ENCODE data around the gene LOXL4.

Gene LOXL4

DNA sequence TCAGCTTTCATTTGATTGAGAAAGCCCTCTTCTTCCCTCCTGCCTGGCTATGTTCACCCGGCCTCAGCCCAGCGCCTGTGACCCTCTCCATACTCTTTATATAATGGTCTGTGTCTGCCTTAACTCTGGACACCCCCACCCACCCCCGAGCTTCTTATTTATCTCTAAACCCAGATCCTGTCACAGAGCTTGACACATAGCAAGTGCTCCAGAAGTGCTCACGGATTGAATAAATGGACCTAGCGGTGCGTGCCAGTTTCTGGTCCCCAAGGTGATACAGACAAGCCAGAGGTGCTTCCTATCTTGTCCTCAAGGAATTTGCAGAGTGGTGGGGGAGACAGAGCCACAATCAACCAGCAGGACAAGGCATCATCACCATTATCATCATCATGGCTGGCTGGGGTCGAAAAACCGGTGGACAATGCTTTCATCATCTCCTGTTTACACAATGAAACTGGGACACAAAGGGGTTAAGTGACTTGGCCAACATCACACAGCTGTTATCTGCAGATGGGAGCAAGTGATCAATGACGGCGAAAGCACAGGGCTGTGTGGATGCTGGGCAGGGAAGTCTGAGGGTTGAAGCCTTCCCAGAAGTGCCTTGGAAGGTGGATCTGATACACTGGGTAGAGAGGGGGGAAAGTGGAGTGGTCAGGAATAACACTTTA is 2.2 kb upstream of the LOXL4 start:
- Histone ChIP-seq H3K9me3 (ENCODE audit: low read length) (no peaks in the 10 kb centered on the region), H3K27ac (ENCODE audit: low read depth, low read length) (no peak overlapping the region), H3K9ac (ENCODE audit: low read length) (no peak overlapping the region)

DNA sequence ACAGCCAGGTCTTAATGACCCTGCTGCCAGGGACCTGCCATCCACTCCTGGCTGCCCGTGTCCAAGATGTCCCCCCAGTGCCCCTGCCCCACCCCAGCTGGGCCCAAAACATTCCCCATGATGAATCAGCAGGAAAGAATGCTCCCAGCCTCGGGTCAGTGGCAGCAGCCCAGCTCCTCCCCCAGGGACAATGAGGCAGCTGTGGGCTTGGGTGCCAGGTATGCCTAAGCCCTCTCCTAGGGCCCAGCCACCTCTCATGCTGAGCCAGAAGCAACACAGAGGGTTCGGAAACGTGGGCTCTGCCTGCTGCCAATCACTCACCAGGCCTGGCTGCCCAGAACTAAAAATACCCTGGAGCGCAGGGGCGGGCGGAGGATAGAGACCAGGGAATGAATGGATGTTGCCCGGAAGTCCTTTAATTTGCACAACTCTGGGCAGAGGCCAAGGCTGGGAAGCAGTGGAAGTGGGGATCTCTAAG is 1.5 kb upstream of the LOXL4 start:
- Histone ChIP-seq H3K36me3 (ENCODE audit: insufficient read depth, low read length) (no peaks in the 10 kb centered on the region), H3K4me1 (ENCODE audit: insufficient read depth, low read length) (peaks cover 36% of the 10 kb centered on the region), H3K9ac (ENCODE audit: low read length) (no peak overlapping the region), H3K9me3 (ENCODE audit: low read length) (no peaks in the 10 kb centered on the region), H3K4me3 (ENCODE audit: low read depth in 1 of 2, low read length in 2 of 2) (no peak overlapping the region), H3K27me3 (ENCODE audit: control insufficient read depth in 1 of 2, insufficient read depth in 2 of 2, low read length in 2 of 2) (no peaks in the 10 kb centered on the region), H3K27ac (ENCODE audit: low read depth, low read length) (no peak overlapping the region)

More for the DNA sequence above, 2.2 kb upstream of the LOXL4 start:
- no peak overlapping the region for H3K4me3 ChIP-seq (ENCODE audit: low read depth in 1 of 2, low read length in 2 of 2)
- no peaks in the 10 kb centered on the region for H3K27me3 ChIP-seq (ENCODE audit: control insufficient read depth in 1 of 2, insufficient read depth in 2 of 2, low read length in 2 of 2)
- H3K36me3 ChIP-seq (ENCODE audit: insufficient read depth, low read length): no peaks in the 10 kb centered on the region
- peaks cover 36% of the 10 kb centered on the region for H3K4me1 ChIP-seq (ENCODE audit: insufficient read depth, low read length)

DNA sequence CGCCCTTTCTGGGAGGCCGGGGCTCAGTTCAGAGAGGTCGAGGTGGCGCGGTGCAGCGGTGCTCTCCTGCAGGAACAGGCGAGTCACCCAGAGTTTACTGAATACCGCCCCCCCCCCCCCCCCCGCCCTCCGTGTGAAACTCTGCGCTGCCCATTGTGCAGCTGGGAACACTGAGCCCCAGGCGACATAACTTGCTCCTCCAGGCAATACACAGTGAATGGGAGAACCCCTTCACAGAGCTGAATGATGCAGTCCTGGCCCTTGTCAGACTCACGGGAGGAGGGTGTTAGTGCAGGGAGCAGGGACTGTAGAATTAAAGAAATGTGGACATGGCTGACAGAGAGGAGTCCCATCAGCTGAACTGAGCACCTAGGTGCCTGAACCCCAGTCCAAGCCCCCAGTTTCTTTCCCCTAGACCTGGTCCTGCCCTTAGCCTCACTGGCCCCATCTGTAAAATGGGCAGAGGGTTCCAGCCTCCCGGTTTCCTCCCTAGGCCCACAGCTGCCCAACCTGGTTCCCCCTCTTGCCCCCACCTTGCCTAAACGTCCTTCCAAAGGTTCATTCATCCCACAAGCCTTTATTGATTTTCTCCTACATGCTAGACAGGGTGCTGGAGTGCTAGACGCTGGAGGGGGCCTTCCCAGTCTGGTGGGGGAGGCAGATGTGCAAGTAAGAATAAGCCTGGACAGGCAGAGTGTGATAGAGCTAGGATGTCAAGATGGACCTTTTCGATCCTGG is 869 bp upstream of the LOXL4 start:
- peak overlapping the region; percentile 70 for H3K27ac ChIP-seq (ENCODE audit: low read depth, low read length)

DNA sequence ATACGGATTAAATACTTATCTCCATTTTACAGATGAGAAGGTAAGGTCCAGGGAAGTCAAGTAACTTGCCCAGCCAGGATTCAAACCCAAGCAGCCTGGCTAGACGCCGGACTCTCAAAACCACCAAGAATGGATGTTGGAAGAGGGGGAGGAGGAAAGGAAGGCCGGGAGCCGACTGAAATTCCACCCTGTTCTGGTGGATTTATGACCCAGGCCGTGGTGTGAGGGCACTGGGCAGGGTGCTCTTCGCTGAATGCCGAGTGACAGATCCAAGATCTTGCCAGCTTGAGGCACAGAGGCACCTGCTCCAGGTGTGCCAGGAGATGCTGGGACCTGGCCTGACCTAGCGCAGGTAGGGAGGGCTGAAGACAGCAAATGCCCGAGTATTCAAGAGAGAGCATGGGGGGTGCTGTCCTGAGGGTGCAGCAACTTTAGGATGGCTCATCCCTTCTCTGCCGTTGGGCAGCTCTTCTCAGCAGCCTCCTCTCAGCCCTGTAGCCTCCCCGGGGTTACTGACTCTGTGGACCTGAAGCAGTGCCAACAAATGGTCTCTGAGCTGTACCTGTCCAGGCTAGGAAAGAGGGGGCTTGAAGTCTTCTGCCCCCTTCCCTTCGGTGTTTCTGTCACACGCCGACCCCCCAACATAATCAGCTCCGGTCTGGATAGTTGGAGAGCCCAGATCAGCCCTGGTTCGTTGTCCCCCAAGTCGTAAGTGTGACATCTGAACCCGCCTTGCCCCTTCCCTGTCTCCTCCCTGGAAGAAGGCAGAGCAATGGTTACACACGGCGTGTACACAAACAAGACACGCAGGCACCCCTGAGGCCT is 713 bp downstream of the LOXL4 start:
- peak overlapping the region; percentile 68 to 71 for H3K4me3 ChIP-seq (ENCODE audit: low read depth in 1 of 2, low read length in 2 of 2)
- H3K36me3 ChIP-seq (ENCODE audit: insufficient read depth, low read length): no peaks in the 10 kb centered on the region
- H3K4me1 ChIP-seq (ENCODE audit: insufficient read depth, low read length): peaks cover 36% of the 10 kb centered on the region
- H3K27ac ChIP-seq (ENCODE audit: low read depth, low read length): peak overlapping the region; percentile 84
- H3K27me3 ChIP-seq (ENCODE audit: control insufficient read depth in 1 of 2, insufficient read depth in 2 of 2, low read length in 2 of 2): no peaks in the 10 kb centered on the region
- H3K9ac ChIP-seq (ENCODE audit: low read length): peak overlapping the region; percentile 81
- no peaks in the 10 kb centered on the region for H3K9me3 ChIP-seq (ENCODE audit: low read length)

More for the DNA sequence above, 869 bp upstream of the LOXL4 start:
- no peak overlapping the region for H3K9ac ChIP-seq (ENCODE audit: low read length)
- no peaks in the 10 kb centered on the region for H3K9me3 ChIP-seq (ENCODE audit: low read length)
- H3K4me1 ChIP-seq (ENCODE audit: insufficient read depth, low read length): peaks cover 36% of the 10 kb centered on the region
- no peaks in the 10 kb centered on the region for H3K27me3 ChIP-seq (ENCODE audit: control insufficient read depth in 1 of 2, insufficient read depth in 2 of 2, low read length in 2 of 2)
- H3K36me3 ChIP-seq (ENCODE audit: insufficient read depth, low read length): no peaks in the 10 kb centered on the region
- H3K4me3 ChIP-seq (ENCODE audit: low read depth in 1 of 2, low read length in 2 of 2): peak overlapping the region; percentile 40 to 74

DNA sequence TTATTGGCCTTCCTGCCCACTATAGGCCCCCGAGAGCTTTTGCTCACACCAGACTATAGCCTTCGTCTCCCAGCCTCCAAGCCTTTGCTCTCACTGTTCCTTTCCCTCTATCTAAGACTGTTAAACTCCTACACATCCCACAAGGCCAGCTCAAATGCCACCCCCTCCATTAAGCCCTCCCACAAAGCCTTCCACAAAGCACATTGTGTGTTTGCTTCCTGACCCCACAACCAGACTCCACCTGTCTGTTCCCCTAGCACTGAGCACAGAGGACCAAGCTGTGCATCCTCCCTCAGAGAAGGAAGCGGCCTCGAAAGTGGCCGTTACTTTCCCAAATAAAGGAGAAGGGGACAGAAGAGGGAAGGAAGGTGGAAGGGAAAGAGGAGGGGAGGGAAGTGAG is 1.3 kb downstream of the LOXL4 start:
- H3K4me3 ChIP-seq (ENCODE audit: low read depth in 1 of 2, low read length in 2 of 2): peak overlapping the region in 1 of 2 donors; percentile 71
- no peak overlapping the region for H3K27ac ChIP-seq (ENCODE audit: low read depth, low read length)
- H3K4me1 ChIP-seq (ENCODE audit: insufficient read depth, low read length): peaks cover 36% of the 10 kb centered on the region
- no peak overlapping the region for H3K9ac ChIP-seq (ENCODE audit: low read length)
- no peaks in the 10 kb centered on the region for H3K9me3 ChIP-seq (ENCODE audit: low read length)
- H3K36me3 ChIP-seq (ENCODE audit: insufficient read depth, low read length): no peaks in the 10 kb centered on the region
- no peaks in the 10 kb centered on the region for H3K27me3 ChIP-seq (ENCODE audit: control insufficient read depth in 1 of 2, insufficient read depth in 2 of 2, low read length in 2 of 2)

DNA sequence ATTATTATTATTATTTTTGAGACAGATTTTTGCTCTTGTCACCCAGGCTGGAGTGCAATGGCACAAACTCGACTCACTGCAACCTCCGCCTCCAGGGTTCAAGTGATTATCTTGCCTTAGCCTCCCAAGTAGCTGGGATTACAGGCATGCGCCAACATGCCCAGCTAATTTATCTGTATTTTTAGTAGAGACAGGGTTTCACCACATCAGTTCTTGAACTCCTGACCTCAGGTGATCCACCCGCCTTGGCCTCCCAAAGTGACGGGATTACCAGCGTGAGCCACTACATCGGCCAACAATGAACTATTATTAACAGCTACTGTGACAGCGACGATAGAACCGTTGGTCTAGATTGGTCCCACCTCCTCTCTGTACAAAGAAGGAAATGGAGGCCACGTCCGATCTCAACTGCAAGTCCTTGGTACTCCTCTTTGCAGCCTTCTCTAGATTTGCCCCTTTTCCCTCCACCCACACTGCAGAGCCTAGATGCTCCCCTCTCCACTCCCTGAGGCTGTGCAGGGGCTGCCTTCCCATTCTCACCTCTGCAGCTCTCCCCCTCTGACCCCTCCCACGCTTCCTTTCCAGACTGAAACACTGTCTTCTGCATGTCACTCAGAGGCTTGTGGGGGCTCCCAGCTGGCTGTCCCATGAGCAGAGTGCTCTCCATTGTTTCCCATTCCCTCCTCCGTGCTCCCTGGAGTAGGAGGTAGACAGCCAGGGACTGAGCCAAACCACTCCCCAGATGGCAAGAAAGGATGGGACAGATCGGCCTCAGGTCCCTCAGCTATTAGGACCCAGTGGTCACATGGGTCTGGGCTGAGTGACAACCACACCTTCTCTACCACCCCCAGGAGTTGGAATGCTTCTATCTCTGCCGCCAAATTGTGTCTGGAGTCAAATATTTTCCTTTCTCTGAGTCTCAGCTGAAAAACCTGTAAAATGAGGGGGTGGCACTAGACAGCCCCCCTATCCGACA is 2.3 kb downstream of the LOXL4 start:
- H3K4me1 ChIP-seq (ENCODE audit: insufficient read depth, low read length): peaks cover 36% of the 10 kb centered on the region
- H3K36me3 ChIP-seq (ENCODE audit: insufficient read depth, low read length): no peaks in the 10 kb centered on the region

DNA sequence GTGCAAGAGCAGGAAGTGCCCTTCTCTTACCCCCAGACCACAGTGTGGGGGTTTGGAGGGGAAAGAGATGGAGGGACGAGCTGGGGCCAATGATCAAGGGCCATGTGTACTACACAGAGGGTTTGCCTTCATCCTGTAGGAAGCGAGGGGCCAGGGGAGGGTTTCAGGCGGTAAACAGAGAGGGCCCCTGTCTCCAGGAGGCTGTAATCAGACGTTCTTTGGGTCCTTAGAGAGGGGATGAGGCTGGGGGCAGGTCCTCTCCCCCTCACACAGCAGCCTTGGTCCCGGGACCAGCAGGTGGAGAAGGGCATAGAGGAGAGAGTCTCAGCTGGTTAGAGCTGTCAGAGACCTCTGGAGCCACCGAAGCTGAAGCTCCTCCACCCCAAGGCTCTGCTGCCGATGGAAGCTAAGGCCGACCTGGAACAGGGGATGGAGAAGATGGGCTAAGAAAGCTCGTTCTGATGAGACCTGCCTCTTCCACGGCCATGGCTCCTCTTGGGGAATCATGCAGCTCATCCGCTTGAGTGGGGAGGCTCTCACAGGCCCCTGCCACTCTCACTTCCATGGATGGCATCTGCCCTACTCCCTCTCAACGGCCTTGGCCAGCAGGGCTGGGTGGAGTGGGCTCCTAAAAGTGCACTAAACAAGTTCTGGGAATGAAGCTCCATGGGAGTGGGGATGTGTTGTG is 3.5 kb downstream of the LOXL4 start:
- Histone ChIP-seq H3K27me3 (ENCODE audit: control insufficient read depth in 1 of 2, insufficient read depth in 2 of 2, low read length in 2 of 2) (no peaks in the 10 kb centered on the region), H3K36me3 (ENCODE audit: insufficient read depth, low read length) (no peaks in the 10 kb centered on the region), H3K9me3 (ENCODE audit: low read length) (no peaks in the 10 kb centered on the region), H3K4me1 (ENCODE audit: insufficient read depth, low read length) (peaks cover 28% of the 10 kb centered on the region), H3K9ac (ENCODE audit: low read length) (no peak overlapping the region), H3K27ac (ENCODE audit: low read depth, low read length) (no peak overlapping the region), H3K4me3 (ENCODE audit: low read depth in 1 of 2, low read length in 2 of 2) (no peak overlapping the region)

More for the DNA sequence above, 2.3 kb downstream of the LOXL4 start:
- Histone ChIP-seq H3K27ac (ENCODE audit: low read depth, low read length) (no peak overlapping the region), H3K4me3 (ENCODE audit: low read depth in 1 of 2, low read length in 2 of 2) (no peak overlapping the region), H3K27me3 (ENCODE audit: control insufficient read depth in 1 of 2, insufficient read depth in 2 of 2, low read length in 2 of 2) (no peaks in the 10 kb centered on the region), H3K9ac (ENCODE audit: low read length) (no peak overlapping the region), H3K9me3 (ENCODE audit: low read length) (no peaks in the 10 kb centered on the region)

DNA sequence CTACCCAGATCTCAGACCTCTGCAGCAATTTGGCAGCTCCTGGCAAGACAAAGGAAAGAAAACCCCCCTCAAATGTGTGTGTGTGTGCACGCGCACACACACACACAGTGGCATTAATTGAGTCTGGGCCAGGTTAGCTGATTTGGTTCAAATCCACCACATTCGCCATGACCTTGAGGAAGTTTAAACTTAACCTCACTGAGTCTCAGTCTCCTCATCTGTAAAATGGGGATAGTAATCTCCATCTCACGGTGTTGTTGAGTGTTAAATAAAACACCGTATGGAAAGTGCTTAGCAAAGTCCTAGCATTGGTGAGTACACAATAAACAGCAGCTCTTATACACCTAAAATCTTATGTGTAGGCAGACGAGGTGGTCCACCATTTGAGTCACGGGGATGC is 4.9 kb downstream of the LOXL4 start:
- Histone ChIP-seq H3K27me3 (ENCODE audit: control insufficient read depth in 1 of 2, insufficient read depth in 2 of 2, low read length in 2 of 2) (no peaks in the 10 kb centered on the region), H3K27ac (ENCODE audit: low read depth, low read length) (no peak overlapping the region), H3K9ac (ENCODE audit: low read length) (no peak overlapping the region)

DNA sequence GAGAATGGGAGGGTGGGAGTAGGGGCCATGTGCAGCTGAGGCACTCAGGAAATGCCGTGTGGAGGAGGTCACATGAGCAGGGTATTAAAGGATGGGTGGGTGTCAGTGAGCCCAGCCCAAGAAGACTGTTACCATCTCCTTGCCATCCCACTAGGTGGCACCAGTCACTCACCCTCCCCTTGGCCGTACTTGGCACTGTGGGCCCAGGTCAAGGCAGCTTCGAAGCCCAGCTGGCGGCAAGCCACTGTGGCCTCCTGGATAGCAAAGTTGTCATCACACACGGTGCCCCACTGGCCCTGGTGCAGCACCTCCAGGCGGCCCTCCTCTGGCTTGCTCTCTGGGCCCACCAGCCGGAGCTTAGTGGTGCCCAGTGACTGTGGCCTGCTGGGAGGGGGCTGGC is 5.4 kb downstream of the LOXL4 start:
- Histone ChIP-seq H3K4me1 (ENCODE audit: insufficient read depth, low read length) (peaks cover 17% of the 10 kb centered on the region), H3K36me3 (ENCODE audit: insufficient read depth, low read length) (no peaks in the 10 kb centered on the region)

More for the DNA sequence above, 4.9 kb downstream of the LOXL4 start:
- peaks cover 19% of the 10 kb centered on the region for H3K4me1 ChIP-seq (ENCODE audit: insufficient read depth, low read length)
- H3K36me3 ChIP-seq (ENCODE audit: insufficient read depth, low read length): no peaks in the 10 kb centered on the region
- H3K4me3 ChIP-seq (ENCODE audit: low read depth in 1 of 2, low read length in 2 of 2): no peak overlapping the region
- H3K9me3 ChIP-seq (ENCODE audit: low read length): no peaks in the 10 kb centered on the region

More for the DNA sequence above, 5.4 kb downstream of the LOXL4 start:
- Histone ChIP-seq H3K9me3 (ENCODE audit: low read length) (no peaks in the 10 kb centered on the region), H3K4me3 (ENCODE audit: low read depth in 1 of 2, low read length in 2 of 2) (no peak overlapping the region), H3K9ac (ENCODE audit: low read length) (no peak overlapping the region), H3K27ac (ENCODE audit: low read depth, low read length) (no peak overlapping the region), H3K27me3 (ENCODE audit: control insufficient read depth in 1 of 2, insufficient read depth in 2 of 2, low read length in 2 of 2) (no peaks in the 10 kb centered on the region)
